HG03342 (cell line): ENCODE results near the gene MIER2.
"Not testable (repeated sequence)": the region's sequence is repeated elsewhere in the genome, so short reads cannot be mapped to it uniquely, and the experiment has no call there.

Experiments
- ATAC-seq: cut with Tn5 transposase; IDR thresholded peaks from one replicate; pipeline ENCODE4 v1.9.1; 2021; ENCODE audit warnings: mild to moderate bottlenecking, moderate library complexity; ENCODE audit not compliant: unreplicated experiment

MIER2 gene

GRCh38 chr19:344625-345319 is at the start of gene MIER2:
Gene MIER2, minus strand, starts transcription at chr19:344796. Its CDS starts 14 bp downstream, at chr19:344782.
- peak; percentile 75 for ATAC-seq

- ATAC-seq: not testable (repeated sequence)
Measured at GRCh38 chr19:393560-393959, 49.0 kb upstream of the MIER2 start.

- no peak for ATAC-seq
Measured at GRCh38 chr19:392375-392970, 47.9 kb upstream of the MIER2 start.

GRCh38 chr19:391726-392374 is 47.3 kb upstream of the MIER2 start:
- no peak for ATAC-seq

- no peak for ATAC-seq
Measured at GRCh38 chr19:391207-391557, 46.6 kb upstream of the MIER2 start.

GRCh38 chr19:390386-391206 is 46.0 kb upstream of the MIER2 start:
- ATAC-seq: no peak

GRCh38 chr19:389935-390289 is 45.3 kb upstream of the MIER2 start:
- no peak for ATAC-seq

GRCh38 chr19:389255-389934 is 44.8 kb upstream of the MIER2 start:
- no peak for ATAC-seq

GRCh38 chr19:388691-389090 is 44.1 kb upstream of the MIER2 start:
- no peak for ATAC-seq

GRCh38 chr19:387777-388176 is 43.2 kb upstream of the MIER2 start:
- no peak for ATAC-seq

- not testable (repeated sequence) for ATAC-seq
Measured at GRCh38 chr19:386632-387301, 42.2 kb upstream of the MIER2 start.

GRCh38 chr19:386189-386588 is 41.6 kb upstream of the MIER2 start:
- ATAC-seq: not testable (repeated sequence)

- no peak for ATAC-seq
Measured at GRCh38 chr19:384799-385169, 40.2 kb upstream of the MIER2 start.

GRCh38 chr19:383922-384798 is 39.6 kb upstream of the MIER2 start:
- ATAC-seq: no peak

- ATAC-seq: no peak
Measured at GRCh38 chr19:383040-383439, 38.4 kb upstream of the MIER2 start.

GRCh38 chr19:382578-382977 is 38.0 kb upstream of the MIER2 start:
- not testable (repeated sequence) for ATAC-seq

GRCh38 chr19:381901-382300 is 37.3 kb upstream of the MIER2 start:
- ATAC-seq: not testable (repeated sequence)

GRCh38 chr19:380618-381219 is 36.1 kb upstream of the MIER2 start:
- not testable (repeated sequence) for ATAC-seq

- ATAC-seq: no peak
Measured at GRCh38 chr19:379796-380195, 35.2 kb upstream of the MIER2 start.
